HT-29 (cell line): ENCODE data around the gene TTC14. TPM values are rescaled to one million over a fixed set of nuclear protein-coding genes. Genes with fewer than 3 reads are reported as not detected.
"Not testable (repeated sequence)": the region's sequence is repeated elsewhere in the genome, so short reads cannot be mapped to it uniquely, and the experiment has no call there.

Source experiments
- DNase-seq: peaks from one replicate; pipeline ENCODE4 v3.0.0-alpha.2; 2015; ENCODE audit warnings: low spot score
- total RNA-seq: library from RNA; depleted of rRNA; stranded (reverse); fragments of >200 nt; shearing (Covaris generic); gene quantifications from 2 replicates; pipeline ENCODE4 v1.2.3, GENCODE V29; 2014; rRNA removed

The TTC14 gene
- total RNA-seq = 12.8 and 13.1 TPM in 2 replicates

DNA sequence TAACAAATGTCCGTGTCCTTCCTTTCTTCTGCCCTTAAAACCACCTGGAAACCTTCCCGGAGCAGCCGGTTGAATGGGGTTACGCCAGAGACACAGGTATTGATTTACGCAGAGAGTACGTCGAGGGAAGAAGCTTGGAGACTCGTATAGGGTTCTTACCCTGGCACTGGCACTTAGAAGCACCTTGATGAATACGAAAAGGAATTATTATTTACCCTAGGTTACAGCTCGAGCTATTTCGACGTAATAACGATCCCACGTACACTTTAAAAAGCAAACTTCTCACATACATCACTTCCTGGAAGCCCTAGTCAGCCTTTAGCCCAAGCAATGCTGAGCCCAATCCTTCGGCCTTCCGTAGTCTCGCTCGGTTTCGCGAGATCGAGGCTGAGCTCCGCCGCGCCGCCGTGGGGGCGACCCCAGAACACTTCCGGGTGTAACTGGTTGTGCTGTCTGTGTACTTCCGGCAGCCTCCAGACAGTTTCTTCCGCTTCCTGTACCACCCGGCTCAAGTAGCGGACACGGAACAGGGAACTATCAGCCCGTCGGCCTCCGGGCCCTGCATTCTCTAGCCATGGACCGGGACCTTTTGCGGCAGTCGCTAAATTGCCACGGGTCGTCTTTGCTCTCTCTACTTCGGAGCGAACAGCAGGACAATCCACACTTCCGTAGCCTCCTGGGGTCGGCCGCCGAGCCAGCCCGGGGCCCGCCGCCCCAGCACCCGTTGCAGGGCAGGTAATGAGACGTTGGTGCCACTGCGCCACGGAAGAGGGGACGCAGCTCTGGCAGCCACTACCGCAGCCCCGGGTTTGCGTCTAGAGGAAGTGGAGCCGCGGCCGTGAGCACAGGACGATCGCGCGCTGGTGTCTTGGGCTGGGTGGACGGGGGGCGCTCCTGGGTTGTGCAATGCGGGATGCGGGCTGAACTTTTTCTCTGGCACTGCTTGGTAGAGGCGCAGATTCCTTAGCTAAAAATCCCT lies at the start of gene TTC14:
Gene TTC14 (plus strand): TSS at position 476 of the 979 bp plus-strand sequence. CDS start 99 bp downstream, at position 575.
- peak; percentile 88 for DNase-seq

DNA sequence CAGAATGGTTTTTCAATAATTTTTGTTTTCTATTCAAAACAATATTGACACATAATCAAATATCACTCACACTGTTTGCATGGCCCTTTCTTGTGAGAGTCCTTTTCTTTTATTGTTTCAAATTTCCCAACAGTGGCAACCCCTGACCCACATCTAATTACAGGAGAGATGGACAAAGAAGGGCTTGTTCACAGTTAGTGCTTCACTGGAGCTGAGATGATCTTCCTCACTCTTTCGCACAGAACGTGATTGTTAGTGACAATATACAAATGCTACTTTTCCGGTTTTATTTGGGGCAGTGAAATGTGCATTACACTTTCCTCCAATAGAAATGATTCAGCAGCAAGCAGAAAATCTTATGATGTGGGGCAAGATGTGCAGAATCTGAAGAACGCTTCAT lies 38.6 kb upstream of the TTC14 start:
- DNase-seq = no peak

DNA sequence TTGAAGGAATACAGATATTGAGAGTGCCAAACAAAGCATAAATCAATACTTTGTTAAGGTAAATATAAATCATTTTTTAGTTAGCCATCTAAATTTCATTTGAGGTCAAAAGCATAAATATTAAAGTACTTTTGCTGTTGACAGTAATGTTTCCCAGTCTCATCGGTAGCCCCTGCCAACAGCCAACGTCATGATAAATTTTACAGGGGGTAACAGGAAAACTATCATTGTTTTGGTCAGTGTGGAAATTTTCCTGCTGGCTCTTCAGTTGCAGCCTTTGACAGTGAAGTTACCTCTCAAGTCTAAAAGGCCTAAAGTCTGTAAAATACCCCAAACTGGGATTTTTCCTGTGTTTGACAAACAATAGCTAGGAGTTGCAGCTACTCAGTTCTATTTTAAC lies 37.3 kb upstream of the TTC14 start:
- no peak for DNase-seq

DNA sequence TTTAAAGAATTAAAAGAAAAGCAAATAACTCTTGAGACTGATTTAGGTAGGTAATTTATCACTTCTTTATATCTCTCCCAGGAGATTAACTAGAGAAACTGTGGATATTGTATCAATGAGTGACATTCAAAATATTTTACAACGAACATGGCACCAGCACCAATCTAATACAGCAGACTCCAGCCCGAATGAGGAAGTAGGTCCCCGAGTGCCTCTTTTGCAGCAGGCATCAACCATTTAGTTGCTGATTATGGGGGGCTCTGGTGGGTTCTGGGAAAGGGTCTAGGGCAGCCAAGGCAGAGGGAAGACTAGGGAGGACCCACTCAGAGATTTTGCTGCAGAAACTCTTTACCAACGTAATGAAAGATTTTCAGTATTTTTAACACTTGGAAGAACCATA lies 31.7 kb upstream of the TTC14 start:
- no peak for DNase-seq

GRCh38 chr3:180571831-180572598 lies 29.9 kb upstream of the TTC14 start:
- no peak for DNase-seq

GRCh38 chr3:180575571-180575970 lies 26.4 kb upstream of the TTC14 start:
- DNase-seq = no peak

DNA sequence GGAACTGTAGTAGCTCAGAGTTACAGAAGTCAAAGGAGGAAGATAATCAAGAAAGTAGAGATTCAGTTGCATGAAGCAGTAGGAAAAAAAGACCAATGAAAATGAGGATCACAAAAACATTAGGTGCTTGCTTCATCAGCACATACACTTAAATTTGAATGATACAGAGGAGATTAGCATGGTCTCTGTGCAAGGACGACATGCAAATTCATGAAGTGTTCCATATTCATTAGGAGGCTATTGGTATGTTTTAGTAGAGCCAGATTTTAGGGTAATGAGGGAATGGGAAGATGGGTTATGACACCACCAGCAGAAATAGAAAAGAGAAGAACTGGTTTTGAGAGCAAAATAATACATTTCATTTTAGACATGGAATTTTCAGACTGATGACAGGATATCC lies 21.0 kb upstream of the TTC14 start:
- no peak for DNase-seq

GRCh38 chr3:180590396-180590795 lies 11.6 kb upstream of the TTC14 start:
- DNase-seq = no peak

- DNase-seq = not testable (repeated sequence)
Observed at GRCh38 chr3:180593631-180594030, 8.3 kb upstream of the TTC14 start.

DNA sequence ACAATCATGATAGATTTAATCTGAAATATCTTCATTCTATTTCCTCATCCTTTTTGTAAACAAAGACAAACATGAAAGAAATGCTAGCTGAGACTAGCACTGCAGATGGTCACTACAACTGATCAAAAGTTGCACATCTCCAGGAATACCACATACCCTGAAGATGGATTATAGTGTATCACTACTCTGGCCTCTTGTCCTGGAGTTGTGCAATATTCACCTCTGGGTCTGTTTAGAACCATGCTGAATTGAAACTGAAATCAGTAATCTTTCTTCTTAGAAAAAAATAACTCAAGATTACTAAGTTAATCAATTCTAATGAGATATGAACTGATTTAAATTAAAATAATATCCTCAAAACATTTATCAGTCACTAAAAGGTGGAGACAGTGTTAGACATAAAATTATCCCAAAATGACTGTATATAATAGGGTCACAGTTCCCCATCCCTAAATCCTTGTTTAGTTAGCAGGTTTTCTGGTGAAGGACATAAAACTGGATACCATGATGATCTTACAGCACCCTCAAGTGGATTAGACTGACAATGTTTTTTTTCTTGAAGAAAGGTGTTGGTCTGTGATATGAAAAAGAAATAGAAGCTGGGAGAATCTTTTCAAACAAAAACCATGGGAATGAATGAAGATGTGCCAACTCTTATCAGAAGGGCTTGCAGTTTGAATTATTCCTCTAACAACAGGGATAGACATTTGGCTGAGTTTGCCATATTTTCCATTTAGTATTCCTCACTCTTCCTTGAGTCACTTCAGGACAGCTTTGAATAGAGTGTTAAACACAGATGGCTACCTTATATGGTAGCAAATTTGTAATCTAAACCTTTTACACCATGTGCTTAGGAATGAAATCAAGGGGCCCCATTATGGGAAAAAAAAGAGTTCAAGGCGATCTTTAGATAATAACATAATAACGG lies 7.1 kb upstream of the TTC14 start:
- peak; percentile 37 for DNase-seq

- DNase-seq = no peak
Observed at GRCh38 chr3:180595559-180595935, 6.4 kb upstream of the TTC14 start.

GRCh38 chr3:180600473-180600872 lies 1.5 kb upstream of the TTC14 start:
- no peak for DNase-seq

- no peak for DNase-seq
Observed at GRCh38 chr3:180611006-180611405, 9.0 kb downstream of the TTC14 start.

DNA sequence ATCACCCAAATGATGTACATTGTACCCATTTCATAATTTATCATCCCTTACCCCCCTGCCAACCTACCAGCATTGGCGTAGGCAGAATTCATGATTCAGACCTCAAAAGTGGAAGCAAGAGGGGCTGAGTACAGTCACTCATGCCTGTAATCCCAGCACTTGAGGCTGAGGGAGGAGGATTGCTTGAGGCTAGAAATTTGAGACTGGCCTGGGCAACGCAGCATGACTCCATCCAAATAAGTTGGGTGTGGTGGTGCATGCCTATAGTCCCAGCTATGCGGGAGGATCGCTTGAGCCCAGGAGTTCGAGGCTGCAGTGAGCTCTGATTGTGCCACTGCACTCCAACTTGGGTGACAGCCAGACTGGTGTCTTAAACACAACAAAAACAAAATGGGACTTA lies 10.4 kb downstream of the TTC14 start:
- no peak for DNase-seq

DNA sequence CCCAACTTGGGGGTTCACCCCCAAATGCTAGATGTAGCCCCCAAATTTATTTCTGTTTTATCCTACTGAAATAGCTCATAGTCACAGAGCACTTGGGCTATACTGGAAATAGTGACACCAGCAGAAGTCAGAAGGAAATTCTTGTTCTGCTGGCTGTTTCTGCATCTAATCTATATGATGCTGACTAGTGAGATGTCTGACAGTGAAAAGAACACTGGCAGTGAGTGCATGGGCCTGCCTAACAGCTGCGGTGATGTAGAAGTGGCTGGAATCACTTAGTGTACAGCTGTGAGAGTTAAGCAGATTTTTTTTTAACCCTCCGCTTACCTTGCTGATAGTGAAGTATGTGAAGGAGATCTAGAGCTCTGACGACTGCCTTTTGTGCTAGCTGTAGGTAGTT lies 14.0 kb downstream of the TTC14 start:
- DNase-seq = no peak

- DNase-seq = no peak
Observed at GRCh38 chr3:180617049-180617448, 15.1 kb downstream of the TTC14 start.

GRCh38 chr3:180618563-180618962 lies 16.6 kb downstream of the TTC14 start:
- DNase-seq = not testable (repeated sequence)

- DNase-seq = no peak
Observed at GRCh38 chr3:180619723-180620122, 17.8 kb downstream of the TTC14 start.

GRCh38 chr3:180624714-180625113 lies 22.8 kb downstream of the TTC14 start:
- no peak for DNase-seq

DNA sequence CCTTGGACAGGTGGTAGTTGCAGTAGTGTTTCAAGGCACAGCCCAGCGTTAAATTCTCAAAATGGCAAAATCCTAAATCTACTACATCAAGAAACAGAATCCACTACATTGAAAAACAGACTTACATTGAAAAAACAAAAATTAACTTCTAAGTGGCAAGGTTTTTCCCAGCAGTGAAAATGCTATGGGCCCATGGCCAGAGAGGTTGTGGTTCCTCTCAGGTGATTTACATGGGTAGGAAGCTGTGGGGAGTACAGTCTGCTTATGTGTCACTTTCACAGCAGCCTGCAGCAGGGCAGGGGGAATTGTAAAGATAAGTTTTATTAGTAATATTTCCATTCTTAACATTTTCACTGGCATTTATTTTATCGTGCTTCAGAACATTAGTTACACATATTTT lies 24.9 kb downstream of the TTC14 start:
- no peak for DNase-seq

DNA sequence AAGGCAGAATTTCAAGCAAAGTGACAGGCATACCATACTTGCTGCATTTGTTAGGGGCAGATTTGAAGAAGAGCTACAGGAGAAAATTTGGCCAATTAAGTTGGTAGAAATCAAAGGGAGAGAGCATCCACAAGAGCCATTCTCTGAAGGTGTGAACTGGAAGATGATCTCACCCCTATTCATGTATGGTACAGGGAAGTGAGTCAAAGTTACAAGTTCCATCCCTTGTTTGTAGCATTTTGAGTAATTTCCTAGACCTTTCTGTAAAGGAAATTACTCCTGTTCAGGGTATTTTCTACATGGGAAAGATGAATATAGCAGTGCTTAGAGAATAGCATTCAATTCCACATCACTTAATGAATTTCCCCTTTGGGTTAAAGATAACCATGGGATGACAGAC lies 28.4 kb downstream of the TTC14 start:
- DNase-seq = no peak
